Erythroblast (primary cell): ENCODE data around the gene ABCD1.
"Not testable (repeated sequence)": the region's sequence is repeated elsewhere in the genome, so short reads cannot be mapped to it uniquely, and the experiment has no call there.

Experiments used
- DNase-seq, 2 experiments: peaks; one replicate each; lab custom pipeline; 2025; lab: John Stamatoyannopoulos, UW
- GATA1 ChIP-seq: IDR thresholded peaks from 2 replicates; pipeline ENCODE4 v1.6.1; 2011; ENCODE audit warnings: low read depth, mild to moderate bottlenecking, control low read depth, low read length, moderate library complexity
- POLR2A ChIP-seq: IDR thresholded peaks from 2 replicates; pipeline ENCODE4 v1.6.1; 2011; ENCODE audit warnings: mild to moderate bottlenecking, low read length

Gene ABCD1

DNA sequence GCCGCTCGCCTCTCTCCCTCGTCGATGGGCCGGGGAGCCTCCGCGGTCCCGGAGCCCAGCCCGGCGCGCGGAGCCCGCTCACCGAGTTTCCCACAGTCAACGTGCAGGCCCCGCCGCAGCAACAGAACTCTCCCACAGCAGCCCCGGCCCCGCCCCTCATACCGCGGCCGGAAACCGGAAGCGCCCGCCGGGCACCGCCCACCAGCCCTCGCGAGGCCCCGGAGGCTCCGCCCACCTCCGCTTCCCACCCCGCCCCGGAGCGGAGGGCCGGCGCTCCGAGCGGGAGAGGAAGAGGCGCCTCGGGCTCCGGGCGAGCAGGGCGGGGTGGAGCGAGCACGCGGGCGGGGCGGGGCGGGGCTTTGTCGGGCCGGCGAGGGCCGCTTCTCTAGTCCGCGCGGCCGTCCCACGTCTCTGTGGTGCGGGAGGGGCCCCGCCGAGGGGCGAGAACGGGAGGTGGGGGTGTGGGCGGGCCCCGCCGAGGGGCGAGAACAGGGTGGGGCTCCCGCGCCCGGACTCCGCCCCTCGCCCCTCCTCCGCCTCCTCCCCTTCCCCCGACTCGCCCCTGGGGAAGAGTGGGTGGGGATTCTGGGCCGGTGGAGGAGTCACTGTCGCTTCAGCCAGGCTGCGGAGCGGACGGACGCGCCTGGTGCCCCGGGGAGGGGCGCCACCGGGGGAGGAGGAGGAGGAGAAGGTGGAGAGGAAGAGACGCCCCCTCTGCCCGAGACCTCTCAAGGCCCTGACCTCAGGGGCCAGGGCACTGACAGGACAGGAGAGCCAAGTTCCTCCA, at the start of gene ABCD1, which contains the start of gene BCAP31:
ABCD1 (plus strand) TSS at position 605 of the 787 bp plus-strand sequence. CDS start 411 bp downstream, outside the sequence.
BCAP31 (minus strand) TSS at position 136 of the 787 bp plus-strand sequence. CDS start 1,143 bp downstream, outside the sequence.
- TF ChIP-seq GATA1 (no peak), POLR2A (peak; percentile 30)
- DNase-seq, result peak; percentile 92 to 95

DNA sequence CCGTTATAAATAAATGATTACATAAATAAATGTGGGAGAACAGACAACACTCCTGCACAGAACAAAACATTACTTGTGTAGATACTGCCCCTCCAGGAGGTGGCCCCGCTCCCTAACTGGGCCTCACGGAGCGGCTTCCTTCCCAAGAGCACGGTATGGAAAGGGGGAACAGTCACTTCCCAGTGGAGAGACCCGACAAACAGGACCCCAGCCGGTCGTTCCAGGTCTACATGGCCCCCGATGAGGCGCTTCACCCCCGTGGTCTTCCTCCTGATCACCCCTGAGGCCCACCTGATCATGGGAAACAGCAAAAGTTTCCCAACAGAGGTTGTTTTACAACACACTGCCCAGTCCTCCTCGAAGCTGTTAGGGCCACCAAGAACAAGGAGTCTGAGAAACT, 43.5 kb upstream of the ABCD1 start:
- TF ChIP-seq GATA1 (no peak), POLR2A (no peak)
- DNase-seq, result no peak

DNA sequence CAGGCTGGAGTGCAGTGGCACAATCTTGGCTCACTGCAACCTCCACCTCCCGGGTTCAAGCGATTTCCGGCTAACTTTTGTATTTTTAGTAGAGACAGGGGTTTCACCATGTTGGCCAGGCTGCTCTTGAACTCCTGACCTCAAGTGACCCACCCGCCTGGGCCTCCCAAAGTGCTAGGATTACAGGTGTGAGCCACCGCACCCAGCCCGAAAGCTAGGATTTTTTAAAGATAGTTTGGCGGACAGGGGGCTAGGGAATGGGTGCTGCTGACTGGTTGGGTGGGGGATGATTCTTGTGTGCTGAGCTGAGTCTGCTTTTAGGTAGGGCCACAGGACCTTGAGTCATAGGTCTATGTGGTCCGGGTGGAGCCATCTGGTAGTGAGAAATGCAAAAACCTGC, 41.2 kb upstream of the ABCD1 start:
- DNase-seq, result not testable (repeated sequence)

DNA sequence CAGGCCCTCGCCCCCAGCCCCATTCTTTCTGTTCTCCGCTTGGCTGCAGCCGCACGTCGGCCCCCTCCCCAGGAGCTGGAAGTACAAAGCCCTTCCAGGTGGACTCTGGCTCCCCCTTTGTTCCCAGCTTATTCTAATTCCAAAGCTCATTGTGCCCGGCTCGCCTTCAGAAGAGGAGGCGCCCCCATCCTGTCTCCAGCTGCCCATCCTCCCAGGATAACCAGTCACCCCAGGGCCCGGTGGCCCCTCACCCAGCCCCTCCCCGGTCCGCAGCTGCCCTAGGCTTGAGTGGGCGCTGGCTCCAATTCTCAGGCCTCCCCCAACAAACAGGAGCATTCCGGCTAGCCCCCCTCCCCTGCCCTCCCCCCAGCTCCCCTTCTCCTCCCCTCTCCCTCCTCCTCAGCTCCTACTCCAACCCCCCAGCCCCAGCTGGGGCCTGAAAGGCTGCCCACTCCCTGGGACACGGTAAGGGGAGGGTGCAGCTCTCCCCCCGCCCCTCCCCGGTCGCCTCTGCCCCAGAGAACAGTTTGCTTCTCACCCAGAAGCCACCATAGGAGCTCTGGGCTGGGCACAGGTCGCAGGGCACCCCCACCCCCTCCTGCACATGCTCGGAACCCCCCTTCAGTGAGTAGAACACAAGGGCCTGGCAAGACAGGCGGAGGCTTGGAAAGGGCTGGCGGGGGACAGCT, 40.0 kb upstream of the ABCD1 start:
- DNase-seq, result no peak

DNA sequence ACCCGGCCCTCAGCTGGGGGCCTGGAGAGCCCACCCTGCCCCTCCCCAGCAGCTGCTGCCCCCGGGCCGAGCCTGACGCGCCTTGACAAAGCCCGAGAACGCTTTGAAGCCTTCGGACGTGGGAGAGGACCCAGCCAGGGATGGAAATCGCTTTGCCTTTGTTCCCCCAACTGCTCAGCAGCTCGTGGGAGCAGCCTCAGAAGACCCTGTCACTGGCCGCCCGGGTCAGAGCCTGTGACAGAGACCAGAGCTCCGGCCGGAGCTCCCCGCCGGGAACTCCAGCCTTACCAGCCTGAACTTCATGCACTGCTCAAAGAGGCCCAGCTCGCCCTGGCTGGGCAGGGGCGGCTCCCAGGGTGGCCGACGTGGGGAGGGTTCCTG, 39.5 kb upstream of the ABCD1 start:
- no peak for DNase-seq
- TF ChIP-seq POLR2A (no peak), GATA1 (no peak)

More for the DNA sequence above, 40.0 kb upstream of the ABCD1 start:
- TF ChIP-seq GATA1 (no peak), POLR2A (no peak)

DNA sequence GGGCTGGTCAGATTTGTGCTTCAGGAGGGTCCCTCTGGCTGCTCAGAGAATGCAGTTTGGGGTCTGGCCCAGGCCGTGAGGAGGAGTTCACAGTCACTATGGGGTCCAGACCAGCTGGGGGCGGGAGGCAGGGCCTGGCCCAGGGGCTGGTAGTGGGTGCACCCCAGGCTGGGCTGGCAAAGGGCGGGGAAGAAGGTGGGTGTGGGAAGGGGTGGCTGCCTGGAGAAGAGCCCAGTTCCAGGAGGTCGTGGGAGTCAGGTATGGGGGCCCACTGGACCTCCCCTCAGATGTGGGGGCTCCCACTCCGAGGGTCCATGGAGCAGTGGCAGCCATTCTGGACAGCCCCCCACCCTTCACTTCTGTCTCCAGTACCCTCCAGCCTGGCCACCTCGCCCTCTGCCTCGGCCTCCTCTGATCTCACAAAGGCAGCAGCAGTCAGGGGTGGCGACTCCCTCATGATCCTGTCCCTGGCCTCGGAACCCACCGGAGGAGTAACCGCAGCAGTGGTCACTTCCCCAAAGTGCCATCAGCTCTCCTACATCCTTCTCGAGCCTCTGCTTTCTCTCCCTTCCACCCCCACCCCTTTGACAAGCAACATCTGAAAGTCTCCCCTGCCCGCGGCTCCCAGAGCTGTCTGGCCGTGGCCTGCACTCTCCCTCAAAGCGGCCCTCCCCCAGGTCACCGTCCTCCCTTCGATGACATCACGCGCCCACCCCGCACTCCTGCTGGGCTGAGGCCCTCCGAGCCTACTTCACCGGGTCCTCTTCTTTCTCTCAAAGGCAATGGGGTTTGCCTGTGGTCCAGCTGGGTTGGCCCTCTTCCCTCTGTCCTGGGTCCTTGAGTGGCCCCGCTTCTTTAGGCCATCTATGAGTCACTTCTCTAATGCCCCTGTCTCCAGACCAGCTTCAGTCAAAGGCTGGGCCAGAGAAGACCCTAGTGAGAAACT, 38.6 kb upstream of the ABCD1 start:
- TF ChIP-seq GATA1, result no peak
- TF ChIP-seq POLR2A, result no peak
- no peak for DNase-seq

DNA sequence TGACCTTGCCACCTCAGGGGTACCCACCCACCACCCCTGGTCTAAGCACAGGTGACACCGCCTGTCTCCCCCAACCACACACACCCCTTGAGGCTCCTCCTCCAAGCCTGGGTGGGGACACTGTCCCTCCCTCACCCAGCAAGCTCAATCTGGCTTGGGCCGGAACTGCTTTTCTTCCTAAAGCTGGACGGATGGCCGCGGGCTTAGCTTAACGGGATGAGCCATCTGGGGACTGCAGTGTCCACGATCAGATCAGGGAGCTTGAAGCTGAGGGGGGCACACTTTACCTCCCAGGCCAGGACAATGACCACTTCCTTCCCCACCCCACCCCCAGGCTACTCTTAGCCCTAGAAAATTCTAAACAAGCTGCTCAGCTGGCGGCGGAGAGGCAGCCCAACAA, 37.9 kb upstream of the ABCD1 start:
- TF ChIP-seq POLR2A (no peak), GATA1 (no peak)
- DNase-seq, result no peak

DNA sequence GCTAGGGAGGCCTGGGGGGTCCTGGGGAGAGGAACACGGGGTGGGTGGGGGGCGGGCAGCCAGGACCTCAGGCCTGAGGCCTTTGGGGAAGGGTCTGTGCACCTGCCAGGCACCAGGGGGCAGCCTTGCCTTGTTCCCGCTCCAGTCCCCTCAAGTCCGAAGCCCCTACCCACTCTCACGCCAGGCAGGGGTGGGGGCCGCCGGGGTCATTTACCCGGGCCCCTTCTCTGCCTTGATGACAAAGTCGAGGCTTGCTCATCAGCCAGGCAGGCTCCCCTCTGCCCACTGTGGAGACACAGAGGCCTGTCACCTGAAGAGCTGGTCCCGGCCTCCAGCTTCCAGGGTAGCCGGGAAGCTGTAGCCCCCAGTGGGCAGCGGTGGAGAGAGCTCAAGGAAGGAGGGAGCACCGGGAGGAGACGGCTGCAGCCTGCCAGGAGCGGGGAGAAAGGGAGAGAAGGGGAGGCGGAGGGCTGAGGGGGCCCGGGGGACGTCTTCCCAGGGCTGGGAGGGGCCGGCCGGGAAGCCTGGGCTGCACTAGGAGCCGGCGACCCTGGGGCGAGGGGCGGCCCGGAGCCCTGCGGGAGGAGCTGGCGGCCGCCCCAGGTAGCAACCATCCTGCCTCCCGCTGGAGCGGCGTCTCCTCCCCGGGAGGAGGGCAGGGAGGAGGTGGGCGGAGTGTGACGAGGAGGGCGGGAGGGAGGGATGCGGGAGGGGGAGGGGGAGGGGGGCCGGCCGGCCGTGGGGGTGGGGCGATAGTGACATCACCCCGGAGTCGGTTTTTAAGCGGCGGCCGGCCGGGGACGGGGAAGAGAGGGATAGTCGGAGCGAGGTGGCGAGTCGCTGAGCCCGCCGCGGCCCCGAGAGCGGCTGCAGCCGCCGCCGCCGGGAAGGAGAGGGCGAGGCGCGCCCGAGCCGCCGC, 37.3 kb upstream of the ABCD1 start, which contains the start of gene SLC6A8:
SLC6A8 (plus strand) TSS at position 806 of the 919 bp plus-strand sequence. CDS start 649 bp downstream, outside the sequence.
- TF ChIP-seq POLR2A (no peak), GATA1 (no peak)
- peak; percentile 77 to 88 for DNase-seq

DNA sequence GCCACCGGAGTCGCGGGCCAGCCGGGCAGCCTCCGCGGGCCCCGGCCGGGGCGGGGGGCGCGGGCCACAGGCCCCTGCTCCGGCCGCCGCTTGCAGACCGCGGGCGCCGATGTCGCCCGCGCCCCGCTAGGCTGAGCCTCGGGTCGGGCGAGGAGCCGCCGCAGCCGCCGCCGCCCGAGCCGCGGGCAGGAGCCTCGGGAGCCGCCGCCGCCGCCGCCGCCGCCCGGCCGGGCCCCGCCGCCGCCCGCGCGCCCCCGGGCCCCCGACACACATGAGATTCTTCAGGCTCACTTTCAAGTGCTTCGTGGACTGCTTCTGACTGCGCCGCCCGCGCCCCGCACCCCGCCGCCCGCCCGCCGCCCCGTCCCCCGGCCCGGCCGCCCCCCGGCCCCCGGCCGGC, 36.6 kb upstream of the ABCD1 start:
- peak; percentile 48 to 65 for DNase-seq
- TF ChIP-seq GATA1 (no peak), POLR2A (no peak)

DNA sequence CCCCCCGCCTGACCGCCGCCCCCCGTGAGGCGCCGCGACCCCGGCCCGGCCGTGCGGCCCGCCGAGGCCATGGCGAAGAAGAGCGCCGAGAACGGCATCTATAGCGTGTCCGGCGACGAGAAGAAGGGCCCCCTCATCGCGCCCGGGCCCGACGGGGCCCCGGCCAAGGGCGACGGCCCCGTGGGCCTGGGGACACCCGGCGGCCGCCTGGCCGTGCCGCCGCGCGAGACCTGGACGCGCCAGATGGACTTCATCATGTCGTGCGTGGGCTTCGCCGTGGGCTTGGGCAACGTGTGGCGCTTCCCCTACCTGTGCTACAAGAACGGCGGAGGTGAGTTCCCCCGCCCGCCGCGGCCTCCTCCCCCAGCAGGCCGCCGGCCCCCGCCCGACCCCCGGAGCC, 36.1 kb upstream of the ABCD1 start:
- DNase-seq, result peak; percentile 45 to 64
- TF ChIP-seq POLR2A (no peak), GATA1 (no peak)

DNA sequence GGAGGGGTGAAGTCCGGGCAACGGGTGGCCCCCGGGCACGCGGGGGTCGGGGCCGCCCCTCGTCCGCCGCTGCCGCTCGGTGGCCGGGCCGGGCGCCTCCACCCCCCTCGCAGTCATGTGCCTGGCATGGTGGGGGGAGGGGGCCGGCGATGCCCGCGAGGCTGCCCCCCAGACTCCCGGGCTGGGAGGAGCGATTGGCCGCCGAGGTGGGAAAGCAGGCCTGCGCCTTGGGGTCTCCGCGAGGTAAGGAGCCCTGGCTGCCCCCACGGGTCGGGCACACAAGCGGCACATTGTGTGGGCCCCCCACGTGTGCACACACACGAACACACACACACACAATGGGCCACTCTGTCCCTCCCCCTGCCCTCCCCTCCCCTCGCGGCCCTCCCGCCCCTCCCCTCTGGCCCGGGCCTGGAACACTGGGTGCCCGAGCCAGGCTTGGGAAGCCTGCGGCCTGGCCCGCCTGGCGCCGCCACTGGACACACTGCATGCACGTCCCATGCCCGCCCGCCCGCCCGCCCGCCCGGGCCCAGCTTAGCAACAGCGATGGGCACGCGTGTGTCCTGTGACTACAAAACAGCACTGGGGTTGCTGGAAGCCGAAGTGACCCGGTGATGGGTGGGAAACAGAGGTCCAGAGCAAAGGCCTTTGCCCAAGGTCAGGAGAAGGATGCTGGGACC, 35.6 kb upstream of the ABCD1 start:
- no peak for TF ChIP-seq GATA1
- no peak for TF ChIP-seq POLR2A
- peak; percentile 54 to 64 for DNase-seq
